AG08395 (cell line): ENCODE measurements around the gene MSI2.

Experiments
- DNase-seq: peaks from one replicate; pipeline ENCODE4 v3.0.0; 2012; ENCODE audit warnings: mixed read lengths, low spot score

Gene MSI2

GRCh38 chr17:57599271-57600045, 343.1 kb downstream of the MSI2 start:
- DNase-seq, result no peak

- no peak for DNase-seq
Observed at GRCh38 chr17:57600074-57600473, 343.8 kb downstream of the MSI2 start.

DNA sequence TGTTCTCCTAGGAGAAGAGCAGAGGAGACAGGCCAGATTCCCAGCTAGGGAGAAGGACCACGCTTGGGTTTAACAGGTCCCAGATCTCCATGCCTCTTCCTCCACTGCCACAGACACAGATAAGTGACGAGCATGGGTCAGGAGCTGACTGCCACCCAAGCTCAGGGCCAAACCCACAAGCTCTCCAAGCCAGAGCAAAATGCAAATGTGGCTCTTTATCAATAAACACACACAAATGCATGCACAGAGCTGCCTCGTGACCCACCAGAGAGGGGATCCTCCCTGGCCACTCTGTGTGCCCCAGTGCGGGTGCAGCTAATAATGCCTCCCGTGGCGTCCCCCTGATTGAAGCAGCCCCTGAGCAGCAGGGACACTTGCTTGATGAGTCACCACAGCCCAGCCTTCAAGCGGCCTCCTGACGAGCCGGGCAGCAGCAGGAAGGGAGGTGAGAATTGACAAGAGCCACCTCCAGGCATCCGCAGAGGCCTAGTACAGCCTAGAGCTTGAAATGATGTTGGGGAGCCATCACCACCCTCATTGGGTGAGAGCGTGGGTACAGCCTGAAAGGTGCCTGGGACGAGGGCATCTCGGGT, 344.9 kb downstream of the MSI2 start:
- DNase-seq, result no peak

DNA sequence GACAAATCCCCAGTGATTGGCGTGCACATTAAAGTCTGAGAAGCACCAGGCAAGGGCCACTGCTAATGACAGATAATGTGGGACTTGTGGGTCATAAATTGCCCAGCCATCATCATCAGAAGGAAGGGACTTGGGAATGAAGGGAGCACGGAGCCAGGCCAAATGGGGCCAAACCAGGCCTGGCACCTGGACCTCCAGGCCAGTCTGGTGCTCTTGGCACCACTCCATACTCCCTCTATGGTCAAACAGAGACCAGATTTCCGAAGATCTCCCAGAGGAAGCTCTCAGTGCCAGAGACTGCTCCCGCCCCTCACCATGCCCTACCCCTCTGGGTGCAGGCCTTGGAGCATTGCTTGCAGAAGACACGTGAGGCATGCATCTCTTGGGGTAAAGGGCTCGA, 346.6 kb downstream of the MSI2 start:
- DNase-seq, result no peak

GRCh38 chr17:57603546-57603945, 347.2 kb downstream of the MSI2 start:
- no peak for DNase-seq

- no peak for DNase-seq
Observed at GRCh38 chr17:57603978-57604377, 347.7 kb downstream of the MSI2 start.

DNA sequence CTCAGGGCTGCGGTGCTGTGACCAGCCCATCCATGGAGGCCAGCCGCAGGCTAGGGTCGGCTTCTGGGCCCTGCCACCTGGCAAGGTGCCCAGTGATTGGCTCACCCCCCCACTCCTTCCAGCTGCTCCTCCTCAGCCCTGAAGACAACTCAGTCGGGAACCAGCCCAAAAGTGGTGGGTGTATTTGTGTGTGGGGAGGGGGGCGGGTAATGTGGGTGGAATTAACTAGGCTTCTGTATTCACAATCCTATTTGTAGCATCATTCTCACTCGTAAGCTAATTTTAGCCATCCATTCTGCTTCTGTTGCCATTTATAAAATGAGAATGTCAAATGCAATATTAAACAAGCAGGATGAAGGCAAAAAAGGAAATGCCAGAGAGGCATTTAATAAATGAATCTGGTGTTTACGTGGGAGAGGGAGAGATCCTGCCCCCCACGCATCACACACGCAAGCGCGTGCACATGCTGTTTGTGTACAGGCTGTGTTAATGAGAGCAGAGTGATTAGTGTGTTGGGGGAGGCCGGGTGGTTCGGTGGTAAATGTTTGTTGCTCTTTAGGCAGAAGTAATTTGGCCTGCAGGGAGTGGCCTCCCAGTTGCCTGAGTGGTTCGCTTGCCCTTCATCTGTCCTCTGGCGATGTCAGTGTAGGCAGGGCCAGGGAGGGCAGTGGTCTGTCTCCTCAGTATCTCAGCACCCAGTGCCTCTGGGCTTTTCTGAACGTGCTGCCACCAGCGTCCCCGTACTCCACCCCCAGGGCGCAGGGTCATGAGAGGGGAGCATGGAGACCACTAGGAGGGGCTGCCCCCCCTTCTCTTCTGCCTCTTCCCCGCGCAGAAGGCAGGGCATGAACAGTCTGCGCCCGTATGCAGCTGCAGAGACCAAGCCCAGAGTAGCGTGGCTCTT, 348.7 kb downstream of the MSI2 start:
- DNase-seq, result peak; percentile 49

DNA sequence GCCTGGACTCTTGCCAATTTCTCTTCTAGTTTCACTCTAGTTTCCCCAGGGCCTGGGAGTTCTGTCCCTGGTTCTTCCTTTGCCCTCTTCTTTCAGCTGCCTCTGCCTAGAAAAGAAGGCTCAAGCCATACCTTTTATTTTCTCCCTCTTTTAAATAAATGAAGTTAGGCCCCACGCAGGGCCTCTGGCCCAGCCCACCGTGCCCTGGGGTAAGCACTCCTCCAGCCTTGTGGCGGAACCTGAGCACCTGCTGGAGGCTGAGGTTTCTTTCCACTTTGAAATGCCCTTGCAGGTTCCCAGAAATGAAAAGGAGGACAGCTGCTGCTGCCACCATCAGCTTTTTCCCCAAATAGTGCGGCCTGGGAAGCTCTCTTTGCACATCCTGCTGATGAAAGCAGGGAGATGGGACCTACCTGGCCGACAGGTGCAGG, 349.4 kb downstream of the MSI2 start:
- DNase-seq, result no peak

GRCh38 chr17:57606111-57606875, 350.0 kb downstream of the MSI2 start:
- DNase-seq, result no peak

DNA sequence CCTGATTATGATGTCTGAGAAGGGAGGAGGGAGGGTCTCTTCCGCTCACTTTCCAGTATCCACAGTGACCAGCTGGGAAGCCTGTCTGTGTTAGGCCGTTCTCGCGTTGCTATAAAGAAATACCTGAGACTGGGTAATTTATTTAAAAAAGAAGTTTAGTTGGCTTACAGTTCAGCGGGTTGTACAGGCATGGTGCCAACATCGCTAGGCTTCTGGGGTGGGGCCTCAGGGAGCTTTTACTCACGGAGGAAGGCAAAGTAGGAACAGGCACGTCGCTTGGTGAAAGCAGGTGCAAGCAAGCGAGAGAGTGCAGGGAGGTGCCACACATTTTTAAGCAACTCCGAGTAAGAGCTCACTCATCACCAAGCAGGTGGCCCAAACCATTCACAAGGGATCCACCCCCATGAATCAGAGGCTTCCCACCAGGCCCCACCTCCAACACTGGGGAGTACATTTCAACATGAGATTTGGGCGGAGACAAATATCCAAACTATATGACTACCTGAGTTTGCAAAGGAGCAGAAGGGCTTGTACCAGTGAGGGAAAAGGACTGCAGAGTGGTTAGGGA, 351.3 kb downstream of the MSI2 start:
- DNase-seq, result no peak

GRCh38 chr17:57608369-57609124, 352.2 kb downstream of the MSI2 start:
- no peak for DNase-seq

DNA sequence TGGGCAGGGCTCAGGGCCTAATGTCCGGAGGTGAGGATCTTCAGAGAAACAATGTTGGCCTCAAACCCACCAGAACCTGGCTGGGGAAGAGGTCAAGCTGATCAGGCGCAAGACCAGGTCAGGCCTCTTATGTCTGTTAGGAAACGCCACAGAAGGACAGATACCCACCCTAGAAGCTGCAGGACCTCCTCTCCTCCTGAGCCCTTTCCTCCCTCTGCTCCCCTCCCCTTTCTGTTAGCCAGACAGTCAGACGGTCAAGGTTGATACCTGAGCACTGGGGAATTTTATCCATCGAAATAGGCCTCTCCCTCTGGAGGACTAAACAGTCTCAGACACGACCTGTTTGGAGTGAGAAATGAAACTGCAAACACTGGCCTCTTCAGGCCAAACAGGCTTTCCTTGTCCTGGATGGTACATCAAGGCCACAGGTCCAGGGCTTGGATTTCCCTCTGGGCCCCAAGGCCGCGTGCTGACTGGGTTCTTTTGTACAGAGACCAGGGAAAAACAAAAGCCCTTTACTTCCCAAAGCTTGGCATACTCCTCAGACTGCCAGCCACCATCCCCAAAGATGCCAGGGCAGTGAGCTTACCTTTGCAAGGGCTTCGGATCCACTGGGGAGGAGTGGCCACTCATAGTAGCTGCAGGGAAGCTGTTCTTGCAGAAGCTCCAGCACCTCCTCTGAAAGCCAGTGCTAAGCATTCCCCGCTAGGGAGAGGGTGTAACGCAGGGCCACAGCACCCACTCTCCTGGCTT, 353.0 kb downstream of the MSI2 start:
- no peak for DNase-seq

DNA sequence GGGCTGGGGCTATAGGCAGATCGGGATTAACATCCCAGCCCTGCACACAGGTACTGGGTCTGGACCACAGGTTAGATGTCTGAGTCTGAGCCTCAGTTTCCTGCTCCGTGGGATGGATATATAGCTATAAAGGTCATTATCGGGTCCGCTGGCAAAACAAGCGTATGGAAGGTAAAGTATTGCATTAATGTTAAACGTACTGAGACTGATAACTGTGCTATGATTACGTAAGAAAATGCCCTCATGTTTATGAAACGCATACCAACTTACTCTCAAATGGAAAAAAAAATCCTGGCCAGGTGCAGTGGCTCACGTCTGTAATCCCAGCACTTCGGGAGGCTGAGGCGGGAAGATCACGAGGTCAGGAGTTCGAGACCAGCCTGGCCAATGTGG, 353.6 kb downstream of the MSI2 start:
- no peak for DNase-seq

DNA sequence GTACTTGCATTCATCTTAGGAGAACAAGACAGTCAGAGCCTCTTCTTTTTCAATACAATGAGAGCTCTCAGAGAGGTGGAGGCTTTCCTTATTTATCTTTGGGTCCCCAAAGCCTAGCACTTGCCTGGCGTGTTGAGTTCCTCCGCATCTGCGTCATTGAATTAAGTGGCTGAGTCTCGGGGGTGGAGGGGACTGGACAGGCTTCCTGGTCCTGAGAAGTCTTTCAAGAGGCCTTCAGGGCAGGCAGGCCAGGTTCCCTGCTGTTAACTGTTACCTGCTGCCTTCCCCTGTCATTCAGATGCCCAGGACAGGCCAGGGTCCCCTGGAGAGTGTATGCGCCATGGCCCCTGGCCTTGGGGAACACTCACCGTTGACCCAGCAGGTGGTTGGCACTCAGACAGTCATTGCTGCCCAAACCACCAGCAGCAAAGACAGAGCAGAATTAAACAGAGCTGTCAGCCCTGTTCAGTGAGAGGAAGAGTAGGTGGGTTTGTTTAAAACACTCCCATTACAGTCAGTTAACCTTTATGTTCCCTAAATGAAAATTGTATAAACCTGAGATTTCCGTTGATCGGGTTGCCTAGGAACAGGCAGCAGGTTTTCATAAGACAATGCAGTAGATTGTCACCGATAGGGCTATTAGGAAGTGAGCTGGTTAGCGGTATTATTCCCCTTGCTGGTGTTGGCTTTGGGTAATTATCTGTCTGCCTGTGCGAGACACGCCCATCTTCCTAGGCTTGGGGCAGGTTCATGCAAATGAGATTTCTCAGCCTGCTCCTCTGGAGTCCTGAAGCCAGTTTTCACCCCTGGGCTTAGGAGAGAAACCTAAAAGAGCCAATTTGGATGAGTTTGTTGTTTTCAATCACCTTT, 356.1 kb downstream of the MSI2 start:
- DNase-seq, result no peak

- DNase-seq, result no peak
Observed at GRCh38 chr17:57614742-57615141, 358.4 kb downstream of the MSI2 start.

- DNase-seq, result no peak
Observed at GRCh38 chr17:57615836-57616757, 359.8 kb downstream of the MSI2 start.

DNA sequence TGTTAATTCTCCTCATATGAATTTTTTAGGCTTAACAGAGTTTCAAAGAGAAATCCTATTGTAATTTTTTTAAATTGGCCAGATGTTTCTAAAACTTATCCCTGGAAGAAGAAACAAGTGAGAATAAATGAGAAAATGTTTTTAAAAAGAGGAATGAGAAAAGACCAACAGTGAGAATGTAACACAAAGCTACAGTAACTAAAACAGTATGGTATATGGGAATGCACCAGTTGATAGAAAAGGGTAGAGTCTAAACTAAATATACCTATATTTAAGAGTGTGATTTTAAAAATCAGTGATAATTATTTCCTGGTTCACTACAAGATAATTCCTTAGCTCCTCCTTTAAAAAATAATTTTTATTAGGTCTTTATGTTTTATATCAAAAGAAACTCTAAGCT, 360.9 kb downstream of the MSI2 start:
- DNase-seq, result no peak
